GM23338 (cell line): ENCODE results near the gene CRMP1. TPM values are rescaled to one million over a fixed set of nuclear protein-coding genes. Genes with fewer than 3 reads are reported as not detected.

Experiments used
- ATAC-seq: fragments of 200-7000 bp; cut with Tn5 transposase; 3 replicates; pipeline ENCODE4 v1.9.1; 2020
- DNase-seq: peaks from one replicate; pipeline ENCODE4 v3.0.0-alpha.2; 2015; ENCODE audit warnings: low spot score
- H2AFZ ChIP-seq: fragments of 200-600 bp; sonication (generic); 2 replicates; pipeline ENCODE4 v1.8.0; 2016; ENCODE audit warnings: antibody characterized with exemption, mild to moderate bottlenecking, moderate library complexity
- H3F3A ChIP-seq: fragments of 200-600 bp; sonication (generic); replicated peaks from 2 replicates; pipeline ENCODE4 v1.8.0; 2017; ENCODE audit warnings: antibody characterized with exemption, mixed run types, low read depth
- H3K27ac ChIP-seq: fragments of 200-600 bp; sonication (generic); 2 replicates; pipeline ENCODE4 v1.6.1; 2016; ENCODE audit warnings: low read depth
- H3K27me3 ChIP-seq: fragments of 200-600 bp; sonication (generic); 2 replicates; pipeline ENCODE4 v1.8.0; 2016; ENCODE audit warnings: mild to moderate bottlenecking, mixed run types, moderate library complexity; ENCODE audit not compliant: insufficient read depth
- H3K36me3 ChIP-seq: fragments of 200-600 bp; sonication (generic); 2 replicates; pipeline ENCODE4 v1.8.0; 2016; ENCODE audit warnings: mild to moderate bottlenecking; ENCODE audit not compliant: insufficient read depth
- H3K4me1 ChIP-seq: fragments of 200-600 bp; sonication (generic); 2 replicates; pipeline ENCODE4 v1.8.0; 2016; ENCODE audit warnings: mild to moderate bottlenecking, moderate library complexity; ENCODE audit not compliant: insufficient read depth
- H3K4me2 ChIP-seq: fragments of 200-600 bp; sonication (generic); 2 replicates; pipeline ENCODE4 v1.7.1; 2017; ENCODE audit warnings: mixed run types
- H3K4me3 ChIP-seq: fragments of 200-600 bp; sonication (generic); 2 replicates; pipeline ENCODE4 v1.6.1; 2016; ENCODE audit warnings: mixed run types
- H3K79me2 ChIP-seq: fragments of 200-600 bp; sonication (generic); replicated peaks from 2 replicates; pipeline ENCODE4 v1.8.0; 2017; ENCODE audit warnings: mild to moderate bottlenecking; ENCODE audit not compliant: insufficient read depth
- H3K9me2 ChIP-seq: fragments of 200-600 bp; sonication (generic); 2 replicates; pipeline ENCODE4 v1.8.0; 2017; ENCODE audit not compliant: insufficient read depth
- H4K20me1 ChIP-seq: fragments of 200-600 bp; sonication (generic); replicated peaks from 2 replicates; pipeline ENCODE4 v1.8.0; 2017; ENCODE audit warnings: mild to moderate bottlenecking; ENCODE audit not compliant: insufficient read depth
- H3K27ac Mint-ChIP-seq: 2 replicates; pipeline ENCODE4 v1.8.0; 2020; ENCODE audit warnings: inconsistent platforms, mild to moderate bottlenecking, moderate library complexity, mixed read lengths
- H3K27me3 Mint-ChIP-seq: 3 replicates; pipeline ENCODE4 v1.8.0; 2022; ENCODE audit warnings: low read depth, mild to moderate bottlenecking, moderate library complexity, mixed read lengths, inconsistent platforms; ENCODE audit not compliant: insufficient read depth, poor library complexity
- H3K36me3 Mint-ChIP-seq: 3 replicates; pipeline ENCODE4 v1.8.0; 2021; ENCODE audit warnings: low read depth, mild to moderate bottlenecking, inconsistent platforms, moderate library complexity, mixed read lengths
- H3K4me1 Mint-ChIP-seq: 3 replicates; pipeline ENCODE4 v1.8.0; 2020; ENCODE audit warnings: mild to moderate bottlenecking, inconsistent platforms, mixed read lengths
- H3K4me3 Mint-ChIP-seq: 3 replicates; pipeline ENCODE4 v1.8.0; 2021; ENCODE audit warnings: moderate library complexity, mild to moderate bottlenecking, inconsistent platforms, mixed read lengths
- H3K9me3 Mint-ChIP-seq: 3 replicates; pipeline ENCODE4 v1.8.0; 2020; ENCODE audit warnings: moderate library complexity, mild to moderate bottlenecking, inconsistent platforms, mixed read lengths
- CREB1 ChIP-seq: fragments of 250-450 bp; sonication (Bioruptor Pico); IDR thresholded peaks from 2 replicates; pipeline ENCODE4 v1.5.0; 2020; ENCODE audit warnings: low read depth, mild to moderate bottlenecking, moderate library complexity
- CTCF ChIP-seq, 2 experiments: fragments of 200-600 bp in 1 of 2; sonication (generic) in 1 of 2; conservative IDR thresholded peaks; 2 replicates each; pipeline versions ENCODE4 v1.5.1 to v1.6.1; 2016 to 2017; ENCODE audit warnings: antibody characterized with exemption in 2 of 2, low read depth in 2 of 2, mild to moderate bottlenecking in 2 of 2, moderate library complexity in 1 of 2
- ETS1 ChIP-seq: IDR thresholded peaks from 2 replicates; pipeline ENCODE4 v1.6.1; 2016; ENCODE audit warnings: antibody characterized with exemption
- EZH2 ChIP-seq: fragments of 200-600 bp; sonication (generic); IDR thresholded peaks from one replicate; pipeline ENCODE4 v1.8.0; 2017; ENCODE audit warnings: antibody characterized with exemption, mild to moderate bottlenecking, low read depth; ENCODE audit not compliant: unreplicated experiment
- EZH2phosphoT487 ChIP-seq: fragments of 200-600 bp; sonication (generic); IDR thresholded peaks from one replicate; pipeline ENCODE4 v1.8.1; 2018; ENCODE audit warnings: antibody characterized with exemption; ENCODE audit not compliant: unreplicated experiment
- NANOG ChIP-seq: IDR thresholded peaks from 2 replicates; pipeline ENCODE4 v1.6.1; 2016; ENCODE audit warnings: antibody characterized with exemption, borderline replicate concordance
- REST ChIP-seq: IDR thresholded peaks from one replicate; pipeline ENCODE4 v1.6.1; 2018; ENCODE audit warnings: antibody characterized with exemption; ENCODE audit not compliant: unreplicated experiment
- STAT1 ChIP-seq: IDR thresholded peaks from one replicate; pipeline ENCODE4 v1.6.1; 2016; ENCODE audit warnings: antibody characterized with exemption; ENCODE audit not compliant: unreplicated experiment
- ZNF331 ChIP-seq: fragments of 250-450 bp; sonication (Bioruptor Pico); IDR thresholded peaks from 2 replicates; pipeline ENCODE4 v1.5.0; 2020; ENCODE audit warnings: low read depth, mild to moderate bottlenecking, moderate library complexity
- ZNF462 ChIP-seq: fragments of 250-450 bp; sonication (Bioruptor Pico); IDR thresholded peaks from 2 replicates; pipeline ENCODE4 v1.5.0; 2020; ENCODE audit warnings: mild to moderate bottlenecking, moderate library complexity
- polyA plus RNA-seq: library from polyadenylated mRNA; unstranded; fragments of >200 nt; fragmentation: Nextera tagmentation; extraction: Ambion mirVana; gene quantifications from 2 replicates; pipeline ENCODE4 v1.2.1, GENCODE V29; 2016
- total RNA-seq: library from RNA; depleted of rRNA; stranded (reverse); fragments of >200 nt; shearing (Covaris generic); gene quantifications from 2 replicates; pipeline ENCODE4 v1.2.3, GENCODE V29; 2014

Gene CRMP1
- total and polyA plus RNA-seq, 2 experiments from 2014 or later, result 52.7 to 146 TPM

GRCh38 chr4:5802565-5802964 is 90.3 kb downstream of the CRMP1 start (continued):
- TF ChIP-seq ETS1 (no peak), CTCF (conservative IDR thresholded peaks at IDR 0.05; ENCODE audit: low read depth in 2 of 2) (no peak), EZH2phosphoT487 (no peak), STAT1 (no peak), REST (no peak)

GRCh38 chr4:5801696-5802095 is 91.2 kb downstream of the CRMP1 start:
- DNase-seq, result no peak
- no peaks in the 10 kb centered on the region for H3K9me2 ChIP-seq
- H3K27ac Mint-ChIP-seq, result no peak overlapping the region
- TF ChIP-seq ETS1, result no peak
- no peak for TF ChIP-seq ZNF462
- no peak for TF ChIP-seq CREB1 (CRISPR knock-in tag)
- no peak for TF ChIP-seq ZNF331 (CRISPR knock-in tag)
- TF ChIP-seq NANOG, result no peak
- no peak for TF ChIP-seq EZH2
- no peak for TF ChIP-seq STAT1
- no peak for TF ChIP-seq EZH2phosphoT487

More at GRCh38 chr4:5801696-5802095, 91.2 kb downstream of the CRMP1 start:
- Histone ChIP-seq H3K4me2 (no peak overlapping the region), H3F3A (no peaks in the 10 kb centered on the region), H3K4me1 (no peaks in the 10 kb centered on the region), H3K27ac (no peak overlapping the region), H4K20me1 (no peaks in the 10 kb centered on the region), H3K79me2 (no peaks in the 10 kb centered on the region), H3K27me3 (no peaks in the 10 kb centered on the region), H3K36me3 (0 out of 2 replicates have a peak, but pooled peaks cover 9% of the 10 kb centered on the region), H2AFZ (no peak overlapping the region), H3K4me3 (no peak overlapping the region)
- peaks cover 9% of the 10 kb centered on the region for H3K27me3 Mint-ChIP-seq
- no peaks in the 10 kb centered on the region for H3K9me3 Mint-ChIP-seq
- peaks cover 25% of the 10 kb centered on the region for H3K36me3 Mint-ChIP-seq
- H3K4me3 Mint-ChIP-seq, result no peak overlapping the region
- no peaks in the 10 kb centered on the region for H3K4me1 Mint-ChIP-seq
- ATAC-seq, result no peak
